Panc1 (cell line): ENCODE results near the gene ITFG1. TPM values are rescaled to one million over a fixed set of nuclear protein-coding genes. Genes with fewer than 3 reads are reported as not detected.
A peak's percentile ranks its signal among the peaks of the same experiment; 100 is the strongest.
"Not testable (repeated sequence)": the region's sequence is repeated elsewhere in the genome, so short reads cannot be mapped to it uniquely, and the experiment has no call there.

ENCODE experiments used
- ATAC-seq: fragments of 200-7000 bp; cut with Tn5 transposase; 2 replicates; pipeline ENCODE4 v1.9.1; 2020; ENCODE audit warnings: mild to moderate bottlenecking, moderate library complexity
- BruUV-seq: library from RNA; stranded (reverse); fragments of 400-500 nt; replicated peaks from 2 replicates; lab custom pipeline; 2021; lab: Mats Ljungman, UMichigan
- CTCF ChIA-PET: fragments of 300-600 bp; sonication (Branson Sonifier 250); formaldehyde crosslinking; loops from one replicate; lab custom pipeline; 2022; ENCODE audit warnings: antibody characterized with exemption; lab: Charles Lee
- POLR2A ChIA-PET: fragments of 300-600 bp; sonication (Branson Sonifier 250); formaldehyde crosslinking; loops from one replicate; lab custom pipeline; 2022; ENCODE audit warnings: antibody characterized with exemption; lab: Charles Lee
- DNase-seq: peaks from one replicate; pipeline ENCODE4 v3.0.0-alpha.2; 2010; ENCODE audit warnings: low read depth, low spot score
- H3K27ac ChIP-seq: 2 replicates; pipeline ENCODE4 v1.5.1; 2011; ENCODE audit warnings: mild to moderate bottlenecking, low read length, inconsistent platforms
- H3K27me3 ChIP-seq: fragments of 200-500 bp; sonication (Bioruptor generic); 2 replicates; pipeline ENCODE4 v1.6.0; 2014; ENCODE audit warnings: low read length, inconsistent platforms; ENCODE audit not compliant: control insufficient read depth, insufficient read depth
- H3K36me3 ChIP-seq: fragments of 200-500 bp; sonication (Bioruptor generic); 2 replicates; pipeline ENCODE4 v1.5.1; 2014; ENCODE audit warnings: inconsistent platforms, mild to moderate bottlenecking, low read length, moderate library complexity; ENCODE audit not compliant: control insufficient read depth, insufficient read depth
- H3K4me1 ChIP-seq: 2 replicates; pipeline ENCODE4 v1.5.1; 2011; ENCODE audit warnings: inconsistent platforms, mild to moderate bottlenecking, low read length, moderate library complexity; ENCODE audit not compliant: control insufficient read depth, insufficient read depth
- H3K4me3 ChIP-seq, 2 experiments: 2 replicates each; pipeline ENCODE4 v1.5.1; 2011 to 2012; ENCODE audit warnings: low read depth in 2 of 2, low read length in 2 of 2, mild to moderate bottlenecking in 2 of 2, inconsistent platforms in 1 of 2, moderate library complexity in 1 of 2
- H3K9me3 ChIP-seq: fragments of 200-500 bp; sonication (Bioruptor generic); 2 replicates; pipeline ENCODE4 v1.5.1; 2014; ENCODE audit warnings: low read depth, mild to moderate bottlenecking, inconsistent platforms, low read length, moderate library complexity; ENCODE audit not compliant: control insufficient read depth, insufficient read depth
- POLR2AphosphoS5 ChIP-seq: IDR thresholded peaks from 2 replicates; pipeline ENCODE4 v1.6.1; 2012; ENCODE audit warnings: mild to moderate bottlenecking, low read depth, low read length, moderate library complexity
- REST ChIP-seq, 2 experiments: IDR thresholded peaks; 2 replicates each; pipeline ENCODE4 v1.6.1; 2011 to 2012; ENCODE audit warnings: low read depth in 2 of 2, control low read depth in 1 of 2, low read length in 1 of 2, mild to moderate bottlenecking in 1 of 2, moderate library complexity in 1 of 2; ENCODE audit not compliant: insufficient read depth in 1 of 2
- SIN3A ChIP-seq: IDR thresholded peaks from 2 replicates; pipeline ENCODE4 v1.6.1; 2012; ENCODE audit warnings: low read depth, mild to moderate bottlenecking, low read length, moderate library complexity, borderline replicate concordance; ENCODE audit not compliant: insufficient read depth
- TCF7L2 ChIP-seq: IDR thresholded peaks from 2 replicates; pipeline ENCODE4 v1.6.1; 2011; ENCODE audit warnings: mild to moderate bottlenecking, low read depth, low read length, inconsistent platforms
- in situ Hi-C: cut with HindIII; loops from 2 replicates; pipeline ENCODE4 v1.10.0; 2016; ENCODE audit warnings: low sequenced_read_pairs, low pct_unique_long_range_greater_than_20kb
- intact Hi-C: fragments of 100-400 bp; cut with micrococcal nuclease; formaldehyde crosslinking; loops from one replicate; pipeline ENCODE4 v1.10.0; 2022; ENCODE audit not compliant: unreplicated experiment
- total RNA-seq: library from RNA; stranded (reverse); gene quantifications from one replicate; pipeline ENCODE4 v1.2.1, GENCODE V29; 2021; ENCODE audit not compliant: unreplicated experiment
- TF ChIP-seq, protein P1 (sequence below): fragments of 450-650 bp; IDR thresholded peaks from 2 replicates; pipeline ENCODE4 v1.5.1; 2017; ENCODE audit warnings: mild to moderate bottlenecking

Gene ITFG1
- total RNA-seq, 1 experiment from 2014 or later, result 26.5 TPM

DNA sequence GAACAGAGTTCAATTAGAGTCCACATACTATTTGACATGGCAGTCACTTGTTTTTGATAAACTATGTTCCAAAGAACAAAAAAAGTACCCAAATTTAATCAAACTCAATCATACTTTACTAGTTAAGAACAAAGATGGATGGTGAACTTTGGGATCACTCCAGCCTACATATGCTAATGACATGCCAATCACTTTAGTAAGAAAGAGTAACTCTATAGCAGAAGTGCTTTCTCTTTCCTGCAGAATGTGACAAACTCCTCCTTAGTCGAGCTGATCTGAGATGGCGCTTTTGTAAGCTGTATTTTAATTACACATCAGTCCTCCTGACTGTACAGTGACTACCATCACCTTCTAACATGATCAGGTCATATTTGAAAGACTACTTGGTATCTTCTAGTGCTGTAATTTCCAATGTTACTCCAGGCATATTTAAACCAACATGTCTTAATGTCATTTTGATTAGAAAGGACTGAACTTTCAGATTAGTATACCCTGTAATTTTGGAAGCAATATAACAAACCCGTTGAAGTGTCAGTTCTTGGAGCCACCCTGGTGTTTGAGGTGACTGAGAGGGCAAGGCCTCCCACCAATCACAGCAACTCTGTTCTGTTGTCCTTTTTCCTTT, 321.2 kb downstream of the ITFG1 start:
- ATAC-seq (no peak), DNase-seq (no peak)
- in situ Hi-C loops, result no loop called here
- Histone ChIP-seq H3K9me3 (no peaks in the 10 kb centered on the region), H3K4me3 (no peak overlapping the region), H3K4me1 (peaks cover 50% of the 10 kb centered on the region), H3K27me3 (no peaks in the 10 kb centered on the region), H3K36me3 (no peaks in the 10 kb centered on the region), H3K27ac (no peak overlapping the region; the same call in 1 of the 2 replicates)
- CTCF ChIA-PET, result no interaction called here
- no TSS peak for BruUV-seq
- TF ChIP-seq, protein P1, sequence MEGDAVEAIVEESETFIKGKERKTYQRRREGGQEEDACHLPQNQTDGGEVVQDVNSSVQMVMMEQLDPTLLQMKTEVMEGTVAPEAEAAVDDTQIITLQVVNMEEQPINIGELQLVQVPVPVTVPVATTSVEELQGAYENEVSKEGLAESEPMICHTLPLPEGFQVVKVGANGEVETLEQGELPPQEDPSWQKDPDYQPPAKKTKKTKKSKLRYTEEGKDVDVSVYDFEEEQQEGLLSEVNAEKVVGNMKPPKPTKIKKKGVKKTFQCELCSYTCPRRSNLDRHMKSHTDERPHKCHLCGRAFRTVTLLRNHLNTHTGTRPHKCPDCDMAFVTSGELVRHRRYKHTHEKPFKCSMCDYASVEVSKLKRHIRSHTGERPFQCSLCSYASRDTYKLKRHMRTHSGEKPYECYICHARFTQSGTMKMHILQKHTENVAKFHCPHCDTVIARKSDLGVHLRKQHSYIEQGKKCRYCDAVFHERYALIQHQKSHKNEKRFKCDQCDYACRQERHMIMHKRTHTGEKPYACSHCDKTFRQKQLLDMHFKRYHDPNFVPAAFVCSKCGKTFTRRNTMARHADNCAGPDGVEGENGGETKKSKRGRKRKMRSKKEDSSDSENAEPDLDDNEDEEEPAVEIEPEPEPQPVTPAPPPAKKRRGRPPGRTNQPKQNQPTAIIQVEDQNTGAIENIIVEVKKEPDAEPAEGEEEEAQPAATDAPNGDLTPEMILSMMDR, result no peak
- no peak for TF ChIP-seq REST (IDR thresholded peaks at IDR 0.05; ENCODE audit: insufficient read depth in 1 of 2, low read depth in 2 of 2, low read length in 1 of 2)
- TF ChIP-seq TCF7L2, result no peak
- no peak for TF ChIP-seq POLR2AphosphoS5
- no peak for TF ChIP-seq SIN3A
- intact Hi-C loops, result loop anchor here (5.0 to 10.0 kb wide), 3 partner anchors 95 to 1028 kb away; partner anchors contain the start of genes ITFG1 and PHKB
- POLR2A ChIA-PET, result no interaction called here

GRCh38 chr16:47137925-47138324, 322.9 kb downstream of the ITFG1 start:
- POLR2A ChIA-PET, ATAC-seq, BruUV-seq, in situ Hi-C loops, H3K4me3 ChIP-seq, DNase-seq, H3K9me3 ChIP-seq, H3K27me3 ChIP-seq, H3K36me3 ChIP-seq, intact Hi-C loops, CTCF ChIA-PET: not testable (repeated sequence)
- H3K27ac ChIP-seq, result peak overlapping the region; percentile 34; the same call in 1 of the 2 replicates
- H3K4me1 ChIP-seq, result peaks cover 50% of the 10 kb centered on the region

- peaks cover 46% of the 10 kb centered on the region for H3K4me1 ChIP-seq
- no TSS peak for BruUV-seq
Measured at GRCh38 chr16:47136099-47136842, 324.6 kb downstream of the ITFG1 start.

More at GRCh38 chr16:47136099-47136842, 324.6 kb downstream of the ITFG1 start:
- ATAC-seq (no peak; the same call in 1 of the 2 replicates), DNase-seq (no peak)
- intact Hi-C loops (no loop called here), in situ Hi-C loops (no loop called here)
- Histone ChIP-seq H3K27me3 (no peaks in the 10 kb centered on the region), H3K27ac (0 out of 2 replicates have a peak overlapping the region, but pooled peaks have one; percentile 29), H3K9me3 (no peaks in the 10 kb centered on the region), H3K4me3 (no peak overlapping the region), H3K36me3 (no peaks in the 10 kb centered on the region)
- ChIA-PET CTCF (no interaction called here), POLR2A (no interaction called here)
- TF ChIP-seq TCF7L2 (no peak), REST (IDR thresholded peaks at IDR 0.05; ENCODE audit: insufficient read depth in 1 of 2, low read depth in 2 of 2, low read length in 1 of 2) (no peak), POLR2AphosphoS5 (no peak), SIN3A (no peak)
- TF ChIP-seq, protein P1, result no peak
